ENCODE data around the gene IFIT3. TPM values are rescaled to one million over a fixed set of nuclear protein-coding genes. Genes with fewer than 3 reads are reported as not detected.

The IFIT3 gene
- total RNA-seq, 1 experiment from 2014 or later: 0.55 TPM

- no peak overlapping the region for H3K9ac ChIP-seq (ENCODE audit: extremely low read depth, insufficient read length, low read length)
- H3K23ac ChIP-seq (ENCODE audit: insufficient read length, low read depth, low read length): no peak overlapping the region
- no peak for TF ChIP-seq CTCF (conservative IDR thresholded peaks at IDR 0.05)
- no peaks in the 10 kb centered on the region for H3K9me3 ChIP-seq (ENCODE audit: control insufficient read depth, low read depth, low read length)
- H3K4me1 ChIP-seq (ENCODE audit: insufficient read depth, low read length): peaks cover 19% of the 10 kb centered on the region
- Mint-ChIP-seq H3K4me3 (no peak overlapping the region), H3K4me1 (peaks cover 50 to 53% of the 10 kb centered on the region in 2 experiments), H3K36me3 (ENCODE audit: insufficient read depth in 1 of 3, low read depth in 3 of 3) (peaks cover 0 to 10% (median 9%) of the 10 kb centered on the region in 3 experiments; a peak in 5 of 7 replicates), H3K9me3 (peaks cover 2 to 12% of the 10 kb centered on the region in 2 experiments; a peak in 3 of 5 replicates), H3K27ac (peak overlapping the region; percentile 51 to 83 (median 59); a peak in 5 of 7 replicates), H3K27me3 (ENCODE audit: low read depth) (no peaks in the 10 kb centered on the region)
- no peak overlapping the region for H3K14ac ChIP-seq (ENCODE audit: insufficient read depth, low read length)
- no peak overlapping the region for H2BK20ac ChIP-seq (ENCODE audit: low read depth, low read length, poor library complexity, severe bottlenecking)
- no peaks in the 10 kb centered on the region for H3K79me2 ChIP-seq (ENCODE audit: insufficient read depth, low read length)
- no peak overlapping the region for H2BK15ac ChIP-seq (ENCODE audit: low read depth, low read length)
- H4K5ac ChIP-seq (ENCODE audit: insufficient read length, low read depth, low read length): no peak overlapping the region
- H3K23me2 ChIP-seq (ENCODE audit: insufficient read length, low read depth, low read length, poor library complexity, severe bottlenecking): no peaks in the 10 kb centered on the region
- H3K18ac ChIP-seq (ENCODE audit: insufficient read length, low read depth, low read length): no peak overlapping the region
- H2BK12ac ChIP-seq (ENCODE audit: insufficient read length, low read depth, low read length): no peak overlapping the region
- H3K56ac ChIP-seq (ENCODE audit: insufficient read length, low read depth, low read length): no peak overlapping the region
- H3K27me3 ChIP-seq (ENCODE audit: insufficient read depth, low read length): no peaks in the 10 kb centered on the region
- no peak overlapping the region for H4K8ac ChIP-seq (replicated peaks; ENCODE audit: insufficient read length, low read depth, low read length)
- no peaks in the 10 kb centered on the region for H3K79me1 ChIP-seq (ENCODE audit: insufficient read depth, low read depth, low read length, poor library complexity, severe bottlenecking)
- H3K27ac ChIP-seq (ENCODE audit: insufficient read length, low read depth, low read length): no peak overlapping the region
- no peak overlapping the region for H2BK120ac ChIP-seq (ENCODE audit: low read depth, low read length, poor library complexity, severe bottlenecking)
- H4K20me1 ChIP-seq (ENCODE audit: control insufficient read depth, insufficient read depth, insufficient read length): no peaks in the 10 kb centered on the region
- no peak overlapping the region for H3K4ac ChIP-seq (ENCODE audit: low read depth, low read length)
- no peak for DNase-seq
- H4K91ac ChIP-seq (ENCODE audit: insufficient read length, low read depth, low read length): no peak overlapping the region
- no peak overlapping the region for H3K4me2 ChIP-seq (ENCODE audit: insufficient read depth, insufficient read length, low read length)
- peak overlapping the region; percentile 72 for H2AFZ ChIP-seq (ENCODE audit: low read length)
- H3T11ph ChIP-seq (ENCODE audit: low read length): no peak overlapping the region
- no CpG with 5 or more reads among the region's 1 CpG for WGBS (ENCODE audit: extremely low coverage, insufficient read length, low lambda C conversion rate)
- H2BK5ac ChIP-seq (ENCODE audit: insufficient read length, low read length): no peak overlapping the region
- no peak overlapping the region for H2AK5ac ChIP-seq (ENCODE audit: insufficient read length, low read length)
Observed at GRCh38 chr10:89351412-89351779, 23.6 kb downstream of the IFIT3 start.

Measured in H9 (cell line).